GM19043 (cell line): ENCODE results near the gene C2.
A peak's percentile ranks its signal among the peaks of the same experiment; 100 is the strongest.
"Not testable (repeated sequence)": the region's sequence is repeated elsewhere in the genome, so short reads cannot be mapped to it uniquely, and the experiment has no call there.

Experiments used
- ATAC-seq: cut with Tn5 transposase; IDR thresholded peaks from one replicate; pipeline ENCODE4 v1.9.1; 2021; ENCODE audit warnings: low read depth; ENCODE audit not compliant: unreplicated experiment

The C2 gene

DNA sequence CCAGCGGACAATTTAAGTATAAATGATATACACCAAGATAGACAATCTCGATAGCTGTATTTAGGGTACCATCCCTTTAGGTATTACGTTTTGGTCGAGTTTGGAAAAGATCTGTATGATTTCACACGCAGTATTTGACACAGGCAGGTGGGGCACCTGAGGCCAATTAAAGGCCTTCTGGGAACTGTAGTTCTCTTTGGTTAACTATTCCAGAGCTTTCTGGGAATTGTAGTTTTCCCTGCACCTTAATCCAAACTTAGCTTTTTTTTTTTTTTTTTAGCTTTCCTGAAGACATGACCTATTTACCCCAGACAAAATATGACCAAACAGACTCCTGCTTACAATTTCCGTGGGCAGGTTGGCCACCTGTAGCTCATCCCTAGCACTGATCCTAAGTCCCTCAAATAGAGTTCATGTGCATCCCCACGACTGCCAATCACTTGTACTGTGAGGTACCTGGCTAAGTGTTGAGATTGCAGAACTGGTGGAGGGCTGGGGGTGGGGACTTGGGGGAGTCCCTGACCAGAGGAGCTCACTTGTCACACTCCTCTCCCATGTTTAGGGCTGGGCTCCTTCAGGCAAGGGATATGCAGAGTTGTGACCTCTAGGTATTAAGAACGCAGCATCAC lies 29.0 kb upstream of the C2 start:
- ATAC-seq, result no peak

DNA sequence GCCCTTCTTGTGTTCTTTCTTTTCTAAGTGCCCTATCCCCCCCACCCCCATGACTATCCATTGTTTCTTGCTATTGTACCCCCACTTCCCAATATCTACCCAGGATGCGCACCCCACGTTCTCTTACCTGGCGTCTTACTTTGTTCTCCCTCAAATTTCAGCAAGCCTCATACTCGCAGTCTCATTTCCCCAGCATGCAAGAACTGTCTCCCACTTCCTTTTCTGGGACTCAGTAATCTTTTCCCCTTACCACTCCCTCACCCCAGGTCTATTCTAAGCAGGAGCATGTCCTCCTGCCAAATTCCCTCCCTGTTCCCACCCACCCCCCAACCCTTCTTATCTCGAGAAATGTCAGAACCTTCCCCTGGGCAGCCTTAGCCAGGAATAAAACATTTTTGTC lies 28.3 kb upstream of the C2 start:
- no peak for ATAC-seq

DNA sequence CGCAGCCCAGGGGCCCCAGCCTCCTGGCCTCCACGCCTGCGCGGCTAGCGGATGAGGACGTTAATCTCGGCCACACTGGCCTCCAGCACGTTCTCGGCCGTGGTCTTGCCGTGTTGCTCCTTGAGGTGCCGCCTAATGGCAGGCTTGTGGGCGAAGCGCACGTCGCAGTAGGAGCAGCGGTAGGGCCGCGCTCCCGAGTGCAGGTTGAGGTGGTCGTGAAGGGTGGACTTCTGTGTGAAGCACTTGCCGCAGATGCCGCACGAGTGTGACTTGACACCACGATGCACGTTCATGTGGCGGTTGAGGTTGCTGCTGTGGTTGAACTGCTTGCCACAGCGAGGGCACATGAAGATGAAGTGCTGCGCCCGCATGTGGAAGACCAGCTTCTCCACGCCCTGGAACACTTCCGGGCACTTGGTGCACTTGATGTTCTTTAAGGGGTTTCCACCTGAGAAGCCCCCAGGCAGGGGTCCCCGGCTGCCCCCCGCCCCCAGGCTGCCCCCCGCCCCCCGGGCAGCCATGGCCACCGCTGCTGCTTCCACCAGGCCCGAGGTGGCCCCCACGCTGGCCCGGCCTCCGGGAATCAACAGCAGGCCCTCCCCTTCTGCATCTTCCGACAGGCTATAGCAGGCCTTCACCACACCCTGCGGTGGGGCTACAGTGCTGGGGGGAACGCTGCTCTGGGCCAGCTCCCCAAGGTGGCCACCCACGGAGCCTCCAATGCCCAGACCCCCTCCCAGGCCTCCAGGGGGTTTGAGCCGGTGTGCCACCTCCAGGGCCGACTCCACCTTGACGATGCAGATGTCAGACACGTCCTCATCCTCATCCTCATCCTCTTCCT lies 27.4 kb upstream of the C2 start:
- ATAC-seq, result no peak

DNA sequence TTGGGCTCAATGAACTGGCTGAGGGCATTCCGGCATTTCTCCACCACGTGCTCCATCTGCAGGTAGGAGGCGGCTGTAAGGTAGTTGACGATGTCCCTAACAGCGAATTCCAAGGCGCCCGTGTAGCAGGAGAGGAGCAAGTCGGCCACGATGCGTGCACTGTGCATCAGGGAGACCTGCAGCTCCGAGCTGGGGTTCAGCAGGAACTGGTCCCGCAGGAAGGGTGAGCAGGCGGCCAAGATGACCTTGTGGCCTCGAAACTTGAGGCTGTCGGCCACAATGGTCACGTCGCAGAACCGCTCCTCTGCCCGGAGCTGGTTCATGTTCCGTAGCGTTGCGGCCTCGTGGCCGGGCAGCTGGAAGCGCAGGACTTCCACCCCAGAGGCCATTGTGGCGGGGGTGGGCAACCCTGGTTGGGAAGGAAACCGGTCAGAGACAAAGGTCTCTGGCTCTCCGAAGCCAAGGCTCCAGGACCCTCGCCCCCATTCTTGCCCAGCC lies 26.6 kb upstream of the C2 start:
- ATAC-seq, result no peak

DNA sequence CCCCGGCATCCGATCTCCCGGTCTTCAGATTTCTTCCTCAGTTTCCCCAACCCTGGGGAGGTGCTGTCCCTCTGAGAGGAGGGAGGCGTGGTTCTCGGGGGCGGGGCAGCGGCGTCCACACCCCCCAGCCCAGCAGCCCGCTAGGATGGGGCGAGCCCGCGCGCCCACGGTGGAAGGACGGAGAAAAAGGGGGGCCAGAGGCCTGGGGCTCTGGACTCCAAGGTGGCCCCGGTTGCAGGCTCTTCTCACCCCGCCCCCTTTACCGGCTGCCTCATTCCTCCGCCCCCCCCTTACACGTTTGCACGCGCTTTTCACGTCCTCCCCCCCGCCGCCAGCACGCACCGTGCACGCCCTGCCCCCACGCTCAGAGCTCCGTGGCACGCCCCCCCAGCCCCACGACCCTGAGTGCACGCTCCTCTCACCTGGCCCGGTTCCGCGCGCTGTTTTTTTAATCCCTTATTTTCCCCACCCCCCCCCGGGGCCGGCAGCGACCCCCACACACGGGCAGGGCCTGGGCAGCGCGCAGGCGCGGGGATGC lies 26.0 kb upstream of the C2 start:
- no peak for ATAC-seq

DNA sequence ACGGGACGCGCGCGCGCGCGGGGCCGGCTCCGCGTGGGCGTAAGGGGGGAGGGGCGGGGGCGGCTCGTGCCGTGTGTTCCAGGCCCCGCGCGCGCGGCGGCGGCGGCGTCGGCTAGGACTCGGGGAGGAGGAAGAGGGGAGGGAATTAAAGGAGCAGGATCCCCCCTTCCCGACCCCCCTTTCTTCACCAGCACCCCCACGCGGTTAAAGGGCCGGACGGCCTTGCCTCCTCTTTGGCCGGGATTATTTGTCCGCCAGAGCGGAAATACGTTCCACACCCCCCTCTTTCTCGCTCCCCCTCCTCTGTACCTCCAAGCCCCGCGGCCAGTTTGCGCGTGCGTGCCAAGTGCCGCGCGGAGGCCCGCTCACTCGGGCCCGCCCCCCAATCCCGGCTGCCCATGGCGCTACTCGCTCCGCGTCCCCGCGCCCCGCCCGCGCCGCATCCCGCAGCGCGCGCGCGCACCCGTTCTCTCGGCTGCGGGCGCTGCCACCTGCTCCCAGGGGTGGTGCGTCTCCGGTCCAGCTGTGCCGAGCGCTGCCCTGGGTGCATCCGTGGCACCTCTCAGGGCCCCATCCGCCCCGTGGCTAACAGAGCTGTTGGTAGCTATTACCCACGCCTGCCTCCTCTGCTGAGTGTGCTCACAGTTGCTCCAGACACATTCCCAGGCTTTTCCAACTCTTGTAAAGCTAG lies 25.4 kb upstream of the C2 start, which contains the start of gene ZBTB12:
TSS of gene ZBTB12 (minus strand) at position 134 of the 691 bp plus-strand sequence. CDS start 781 bp downstream, outside the sequence.
- ATAC-seq, result peak; percentile 36

DNA sequence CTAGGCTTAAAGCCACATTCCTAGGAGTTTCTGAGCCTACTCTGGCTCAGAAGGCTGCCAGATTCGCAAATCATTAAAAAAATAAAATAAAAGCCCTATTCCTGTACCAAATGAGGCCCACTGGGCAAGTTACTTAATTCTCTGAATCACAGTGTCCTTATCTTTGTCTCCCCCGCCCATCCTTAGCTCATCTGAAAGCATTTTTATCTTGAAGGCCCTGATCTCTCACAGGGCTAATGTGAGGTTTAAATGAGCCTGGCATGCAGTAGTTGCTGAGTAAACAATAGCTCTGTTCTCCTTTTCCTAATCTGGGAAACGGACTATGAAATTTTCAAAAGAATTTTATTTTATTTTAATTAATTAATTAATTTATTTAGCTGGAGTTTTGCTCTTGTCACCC lies 23.6 kb upstream of the C2 start:
- ATAC-seq, result no peak

DNA sequence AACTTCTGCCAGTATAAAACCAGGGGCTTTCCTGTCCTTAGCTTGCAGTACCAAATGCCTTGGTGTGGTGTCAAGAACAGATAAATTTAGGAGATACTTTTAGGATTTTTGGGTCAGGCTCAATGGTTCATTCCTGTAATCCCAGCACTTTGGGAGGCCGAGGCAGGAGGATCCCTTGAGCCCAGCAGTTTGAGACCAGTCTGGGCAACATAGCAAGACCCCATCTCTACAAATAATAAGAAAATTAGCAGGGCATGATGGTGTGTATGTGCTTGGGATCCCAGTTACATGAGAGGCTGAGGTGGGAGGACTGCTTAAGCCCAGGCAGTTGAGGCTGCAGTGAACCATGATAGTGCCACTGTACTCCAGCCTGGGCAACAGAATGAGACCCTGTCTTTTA lies 22.5 kb upstream of the C2 start:
- no peak for ATAC-seq

DNA sequence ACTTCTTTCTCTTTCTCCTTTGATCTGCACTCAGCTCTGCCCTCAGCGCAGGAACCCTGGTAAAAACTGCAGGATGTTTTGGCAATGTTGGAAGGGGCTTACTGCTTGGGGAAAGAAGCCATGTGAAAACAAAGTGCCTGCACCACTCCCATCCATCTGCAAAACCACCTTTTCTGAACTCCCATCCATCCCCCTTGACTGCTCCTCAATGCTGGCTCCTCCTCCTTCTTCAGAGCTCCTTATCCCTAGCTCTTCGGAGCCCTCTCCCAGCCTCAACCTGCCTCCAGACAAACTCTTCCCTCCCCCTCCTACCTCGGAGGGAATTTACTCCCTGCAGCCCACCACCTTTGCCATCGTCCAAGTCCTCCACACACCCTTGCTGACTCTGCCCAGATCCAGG lies 21.4 kb upstream of the C2 start:
- ATAC-seq, result no peak

DNA sequence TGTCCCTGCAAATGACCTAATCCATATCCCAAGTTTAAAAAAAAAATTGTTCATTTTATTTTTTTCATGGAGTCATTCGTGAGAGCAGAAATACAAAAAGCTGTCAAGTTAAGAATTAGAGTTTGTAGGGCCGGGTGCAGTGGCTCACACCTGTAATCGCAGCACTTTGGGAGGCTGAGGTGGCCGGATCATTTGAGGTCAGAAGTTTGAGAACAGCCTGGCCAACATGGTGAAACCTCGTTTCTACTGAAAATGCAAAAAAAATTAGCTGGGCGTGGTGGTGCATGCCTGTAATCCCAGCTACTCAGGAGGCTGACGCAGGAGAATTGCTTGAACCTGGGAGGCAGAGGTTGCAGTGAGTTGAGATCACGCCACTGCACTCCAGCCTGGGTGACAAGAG lies 20.8 kb upstream of the C2 start:
- not testable (repeated sequence) for ATAC-seq

DNA sequence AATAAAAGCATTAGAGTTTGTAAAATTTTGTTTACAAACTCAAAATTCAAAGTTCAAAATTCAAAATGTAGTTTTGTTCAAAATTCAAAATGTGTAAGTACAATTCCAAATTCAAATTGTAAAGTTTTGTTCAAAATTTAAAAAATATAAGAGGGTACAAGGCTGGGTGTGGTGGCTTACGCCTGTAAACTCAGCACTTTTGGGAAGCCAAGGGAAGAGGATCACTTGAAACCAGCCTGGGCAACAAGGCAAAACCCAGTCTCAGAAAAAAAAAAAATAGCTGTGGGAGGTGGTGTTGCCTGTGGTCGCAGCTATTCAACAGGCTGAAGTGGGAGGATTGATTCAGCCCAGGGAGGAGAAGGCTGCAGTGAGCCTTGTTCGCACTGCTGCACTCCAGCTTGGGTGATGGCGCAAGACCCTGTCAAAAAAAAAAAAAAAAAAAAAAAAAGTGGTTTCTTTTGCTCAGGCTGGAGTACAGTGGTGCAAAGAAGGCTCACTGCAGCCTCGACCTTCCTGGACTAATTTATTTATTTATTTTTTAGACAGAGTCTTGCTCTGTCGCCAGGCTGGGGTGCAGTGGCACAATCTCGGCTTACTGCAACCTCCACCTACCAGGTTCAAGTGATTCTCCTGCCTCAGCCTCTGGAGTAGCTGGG lies 20.2 kb upstream of the C2 start:
- no peak for ATAC-seq

DNA sequence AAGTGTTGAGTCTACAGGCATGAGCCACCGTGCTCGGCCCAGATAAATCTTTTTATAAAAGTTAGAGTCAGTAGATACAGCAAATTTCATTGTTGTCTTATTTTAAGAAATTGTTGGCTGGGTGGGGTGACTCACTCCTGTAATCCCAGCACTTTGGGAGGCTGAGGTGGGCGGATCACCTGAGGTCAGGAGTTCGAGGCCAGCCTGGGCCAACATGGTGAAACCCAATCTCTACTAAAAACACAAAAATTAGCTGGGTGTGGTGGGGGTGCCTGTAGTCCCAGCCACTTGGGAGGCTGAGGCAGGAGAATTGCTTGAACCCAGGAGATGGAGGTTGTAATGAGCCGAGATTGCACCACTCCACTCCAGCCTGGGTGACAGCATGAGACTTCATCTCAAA lies 19.3 kb upstream of the C2 start:
- ATAC-seq, result not testable (repeated sequence)

DNA sequence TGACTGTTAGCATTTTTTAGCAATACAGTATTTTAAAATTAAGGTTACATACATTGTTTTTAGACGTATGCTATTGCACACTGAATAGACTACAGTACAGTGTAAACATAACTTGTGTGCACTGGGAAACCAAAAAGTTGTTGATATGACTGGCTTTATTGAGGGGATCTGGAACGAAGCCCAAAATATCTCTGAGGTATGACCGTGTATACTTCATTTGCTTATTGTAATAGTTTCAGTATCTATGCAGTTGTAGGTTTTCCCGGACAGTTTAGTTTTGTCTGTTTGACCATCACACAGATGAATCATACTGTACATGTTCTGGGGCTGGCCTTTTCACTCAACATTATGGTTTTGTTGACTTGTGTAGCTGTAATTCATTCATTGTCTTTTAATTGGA lies 18.7 kb upstream of the C2 start:
- ATAC-seq, result no peak

DNA sequence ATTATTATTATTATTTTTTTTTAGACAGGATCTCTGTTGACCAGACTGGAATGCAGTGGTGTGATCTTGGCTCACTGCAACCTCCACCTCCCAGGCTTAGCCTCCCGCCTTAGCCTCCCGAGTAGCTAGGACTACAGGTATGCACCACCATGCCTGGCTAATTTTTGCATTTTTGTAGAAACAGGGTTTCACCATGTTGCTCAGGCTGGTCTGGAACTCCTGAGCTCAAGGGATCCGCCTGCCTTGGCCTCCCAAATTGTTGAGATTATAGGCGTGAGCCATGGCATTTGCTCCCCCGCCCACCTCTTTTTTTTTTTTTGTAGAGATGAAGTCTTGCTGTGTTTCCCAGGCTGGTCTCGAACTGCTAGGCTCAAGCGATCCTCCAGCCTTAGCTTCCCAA lies 18.2 kb upstream of the C2 start:
- ATAC-seq, result not testable (repeated sequence)

DNA sequence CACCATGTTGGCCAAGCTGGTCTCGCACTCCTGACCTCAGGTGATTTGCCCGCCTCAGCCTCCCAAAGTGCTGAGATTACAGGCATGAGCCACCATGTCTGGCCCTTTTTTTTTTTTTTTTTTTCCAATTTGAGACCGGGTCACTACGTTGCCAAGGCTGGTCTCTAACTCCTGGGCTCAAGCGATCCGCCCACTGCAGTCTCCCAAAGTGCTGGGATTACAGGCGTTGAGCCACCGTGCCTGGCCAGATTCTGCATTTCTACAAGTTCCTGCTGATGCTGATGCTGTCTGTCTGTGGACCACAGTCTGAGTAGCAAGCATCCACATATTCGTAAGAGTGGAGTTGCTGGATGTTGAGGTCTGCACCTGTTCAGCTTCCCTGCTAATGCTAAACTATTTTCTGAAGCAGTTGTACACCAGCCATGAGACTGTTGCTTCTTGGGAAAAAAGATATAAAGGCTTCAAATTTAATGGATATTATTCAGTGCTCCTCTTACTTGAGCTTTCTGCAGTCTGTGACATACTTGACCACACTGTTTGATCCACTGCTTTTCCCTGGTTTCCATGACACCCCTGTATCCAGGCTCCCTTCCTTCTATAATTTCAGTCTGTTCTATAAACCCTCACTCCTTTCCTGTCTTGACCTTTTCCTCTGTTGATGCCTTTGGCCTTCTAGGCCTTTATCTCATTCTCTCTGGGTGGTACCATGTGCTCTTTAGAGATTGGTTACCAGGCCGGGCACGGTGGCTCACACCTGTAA lies 15.5 kb upstream of the C2 start:
- ATAC-seq, result no peak

DNA sequence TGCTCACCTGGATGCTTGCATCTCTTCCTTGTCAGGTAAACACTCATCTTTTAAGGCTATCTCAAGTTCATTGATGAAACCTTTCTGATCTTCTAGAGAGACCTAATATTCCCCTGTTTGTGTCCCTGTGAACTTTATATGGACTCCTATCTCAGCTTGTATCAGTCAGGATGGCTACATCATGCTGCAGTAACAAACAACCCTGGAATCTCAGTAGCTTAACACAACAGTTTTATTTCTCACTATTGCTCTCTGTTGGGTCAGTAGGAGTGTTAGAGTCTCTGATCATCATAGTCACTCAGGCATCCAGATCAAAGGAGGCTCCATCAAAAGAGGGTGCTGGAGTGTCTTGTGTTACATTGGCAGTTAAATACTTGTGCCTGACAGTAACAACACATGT lies 12.2 kb upstream of the C2 start:
- no peak for ATAC-seq

DNA sequence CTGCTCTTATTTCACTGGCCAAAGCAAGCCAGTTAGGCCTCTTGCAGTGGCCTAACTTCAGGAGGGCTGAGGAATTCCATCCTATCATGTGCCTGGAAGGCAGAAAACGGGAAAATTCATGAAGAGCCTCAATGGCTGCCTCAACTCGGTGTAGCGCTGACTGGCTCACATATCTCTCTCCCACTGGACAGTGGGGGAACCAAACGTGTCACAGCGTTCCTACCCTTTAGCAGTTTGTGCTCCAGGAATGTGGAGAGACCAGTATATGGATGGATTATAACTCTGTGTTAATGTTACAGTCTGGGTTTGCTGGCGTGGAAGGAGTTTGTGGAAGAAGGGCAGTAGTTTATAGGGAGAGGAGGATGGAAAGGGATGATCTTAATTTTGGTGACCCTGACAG lies 11.8 kb upstream of the C2 start:
- ATAC-seq, result no peak

DNA sequence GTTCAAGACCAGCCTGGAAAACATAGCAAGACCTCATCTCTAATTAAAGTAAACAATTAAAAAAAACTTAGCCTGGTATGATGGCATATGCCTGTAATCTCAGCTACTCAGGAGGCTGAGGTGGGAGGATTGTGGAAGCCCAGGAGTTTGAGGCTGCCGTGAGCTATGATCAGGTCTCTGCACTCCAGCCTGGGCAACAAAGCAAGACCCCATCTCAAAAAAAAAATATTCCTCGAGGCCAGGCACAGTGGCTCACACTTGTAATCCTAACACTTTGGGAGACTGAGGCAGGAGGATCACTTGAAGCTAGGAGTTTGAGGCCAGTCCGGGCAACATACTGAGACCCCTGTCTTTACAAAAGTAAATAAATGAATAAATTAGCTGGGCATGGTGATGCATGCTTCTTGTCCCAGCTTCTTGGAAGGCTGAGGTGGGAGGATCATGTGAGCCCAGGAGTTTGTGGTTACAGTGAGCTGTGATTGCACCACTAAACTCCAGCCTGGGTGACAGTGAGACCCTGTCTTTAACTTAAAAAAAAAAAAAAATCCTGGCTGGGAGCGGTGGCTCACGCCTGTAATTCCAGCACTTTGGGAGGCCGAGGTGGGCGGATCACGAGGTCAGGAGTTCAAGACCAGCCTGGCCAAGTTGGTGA lies 9.3 kb upstream of the C2 start:
- ATAC-seq, result no peak

DNA sequence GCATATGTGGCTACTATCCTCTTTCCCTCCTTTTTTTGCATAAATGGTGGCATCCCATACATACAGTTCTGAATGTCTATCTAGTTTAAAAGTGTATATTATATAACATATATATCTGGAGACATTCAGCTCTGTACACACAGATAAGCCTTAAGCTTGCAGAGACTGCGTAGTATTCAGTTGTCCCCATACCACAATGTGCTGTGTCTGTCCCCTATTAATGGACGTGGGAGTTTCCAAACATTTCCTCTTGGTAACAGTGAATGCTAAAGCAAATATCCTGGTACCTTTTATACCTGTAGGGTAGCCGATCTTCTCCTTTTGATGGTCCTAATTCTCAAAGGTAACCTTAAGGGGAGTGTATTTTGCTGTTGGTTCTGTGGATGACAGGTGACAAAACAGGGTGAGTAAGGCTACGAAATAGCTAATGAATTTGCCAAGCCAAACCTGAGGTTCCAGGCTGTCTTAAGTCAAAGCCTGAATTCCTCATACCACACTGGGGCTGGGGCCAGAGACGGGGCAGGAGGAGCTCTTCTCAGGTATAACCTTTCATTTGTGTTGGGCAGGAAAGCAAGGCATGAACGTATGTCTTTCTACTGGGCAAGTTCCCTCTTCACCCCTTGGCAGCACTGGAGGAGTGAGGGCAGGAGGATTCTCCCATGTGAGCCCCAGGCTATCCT lies 7.8 kb upstream of the C2 start:
- no peak for ATAC-seq
